CD8-positive, alpha-beta memory T cell (primary cell): ENCODE measurements around the gene PLCXD3. TPM values are rescaled to one million over a fixed set of nuclear protein-coding genes. Genes with fewer than 3 reads are reported as not detected.
A peak's percentile ranks its signal among the peaks of the same experiment; 100 is the strongest.

Experiments
- CTCF ChIA-PET: fragments of 350-600 bp; sonication (Branson Sonifier 250); formaldehyde crosslinking; loops from one replicate; lab custom pipeline; 2021; ENCODE audit warnings: antibody characterized with exemption; lab: Charles Lee
- POLR2A ChIA-PET: fragments of 350-600 bp; sonication (Branson Sonifier 250); formaldehyde crosslinking; loops from one replicate; lab custom pipeline; 2021; ENCODE audit warnings: antibody characterized with exemption; lab: Charles Lee
- DNase-seq, 5 donors: peaks; one replicate each; pipeline versions ENCODE4 v3.0.0 to v3.0.0-alpha.2; 2020 to 2022; ENCODE audit warnings: mixed read lengths in 1 of 5
- H3K27ac ChIP-seq: one replicate; pipeline ENCODE4 v1.7.0; 2013; ENCODE audit warnings: low read depth, mild to moderate bottlenecking, low read length, moderate library complexity
- H3K27me3 ChIP-seq: 2 replicates; pipeline ENCODE4 v1.7.0; 2013; ENCODE audit warnings: low read length, mild to moderate bottlenecking; ENCODE audit not compliant: insufficient read depth, poor library complexity, severe bottlenecking
- H3K36me3 ChIP-seq: 2 replicates; pipeline ENCODE4 v1.7.0; 2013; ENCODE audit warnings: mild to moderate bottlenecking, low read length, moderate library complexity; ENCODE audit not compliant: insufficient read depth
- H3K4me1 ChIP-seq: 2 replicates; pipeline ENCODE4 v1.7.0; 2013; ENCODE audit warnings: mild to moderate bottlenecking, low read length, moderate library complexity; ENCODE audit not compliant: insufficient read depth
- H3K4me3 ChIP-seq: 2 replicates; pipeline ENCODE4 v1.7.0; 2013; ENCODE audit warnings: mild to moderate bottlenecking, low read length
- H3K9me3 ChIP-seq: 2 replicates; pipeline ENCODE4 v1.7.0; 2013; ENCODE audit warnings: mild to moderate bottlenecking, low read length
- H3K27ac Mint-ChIP-seq, 8 donors: one replicate each; pipeline ENCODE4 v1.8.0; 2020 to 2021; ENCODE audit warnings: mixed read lengths in 8 of 8, mild to moderate bottlenecking in 6 of 8, inconsistent platforms in 3 of 8, moderate library complexity in 3 of 8
- H3K27me3 Mint-ChIP-seq, 2 donors: one replicate each; pipeline ENCODE4 v1.8.0; 2020 to 2021; ENCODE audit warnings: mixed read lengths in 2 of 2, mild to moderate bottlenecking in 1 of 2, moderate library complexity in 1 of 2
- H3K36me3 Mint-ChIP-seq, 3 donors: one replicate each; pipeline ENCODE4 v1.8.0; 2020 to 2021; ENCODE audit warnings: mixed read lengths in 3 of 3, inconsistent platforms in 1 of 3, mild to moderate bottlenecking in 1 of 3
- H3K4me1 Mint-ChIP-seq, 3 donors: one replicate each; pipeline ENCODE4 v1.8.0; 2020 to 2021; ENCODE audit warnings: mixed read lengths in 3 of 3, inconsistent platforms in 1 of 3, mild to moderate bottlenecking in 1 of 3
- H3K4me3 Mint-ChIP-seq, 7 donors: one replicate each; pipeline ENCODE4 v1.8.0; 2020 to 2021; ENCODE audit warnings: mixed read lengths in 7 of 7, mild to moderate bottlenecking in 6 of 7, moderate library complexity in 4 of 7, inconsistent platforms in 2 of 7
- H3K9me3 Mint-ChIP-seq, 5 donors: one replicate each; pipeline ENCODE4 v1.8.0; 2020 to 2022; ENCODE audit warnings: mixed read lengths in 5 of 5, mild to moderate bottlenecking in 3 of 5, moderate library complexity in 2 of 5, inconsistent platforms in 1 of 5
- polyA plus RNA-seq: library from polyadenylated mRNA; unstranded; fragments of 300-500 nt; fragmentation: Illumina TruSeq; gene quantifications from one replicate; pipeline ENCODE4 v1.2.3, GENCODE V29; 2021
- total RNA-seq, 2 experiments: library from RNA; stranded (reverse); gene quantifications; one replicate each; pipeline ENCODE4 v1.2.3, GENCODE V29; 2021

Gene PLCXD3
- total and polyA plus RNA-seq, 3 experiments from 2014 or later: not detected

- Mint-ChIP-seq H3K9me3 (peaks cover 0 to 5% (median 1%) of the 10 kb centered on the region in 5 donors), H3K4me1 (no peaks in the 10 kb centered on the region), H3K36me3 (no peaks in the 10 kb centered on the region), H3K4me3 (no peak overlapping the region), H3K27ac (no peak overlapping the region), H3K27me3 (no peaks in the 10 kb centered on the region)
- H3K27me3 ChIP-seq: no peaks in the 10 kb centered on the region
- CTCF ChIA-PET: no interaction called here
- H3K9me3 ChIP-seq: no peaks in the 10 kb centered on the region
- H3K4me3 ChIP-seq: no peak overlapping the region
- POLR2A ChIA-PET: no interaction called here
- DNase-seq: no peak
- no peaks in the 10 kb centered on the region for H3K4me1 ChIP-seq
- H3K27ac ChIP-seq: no peak overlapping the region
- H3K36me3 ChIP-seq: no peaks in the 10 kb centered on the region
Observed at GRCh38 chr5:41406424-41406823, 104.0 kb downstream of the PLCXD3 start.

GRCh38 chr5:41404757-41405156 is 105.6 kb downstream of the PLCXD3 start:
- no peak overlapping the region for H3K27ac Mint-ChIP-seq
- H3K27me3 Mint-ChIP-seq: no peaks in the 10 kb centered on the region
- H3K4me3 ChIP-seq: no peak overlapping the region
- no peaks in the 10 kb centered on the region for H3K4me1 ChIP-seq
- no peaks in the 10 kb centered on the region for H3K27me3 ChIP-seq
- no peaks in the 10 kb centered on the region for H3K4me1 Mint-ChIP-seq
- DNase-seq: no peak
- no peaks in the 10 kb centered on the region for H3K9me3 ChIP-seq
- no peak overlapping the region for H3K27ac ChIP-seq
- H3K36me3 Mint-ChIP-seq: no peaks in the 10 kb centered on the region
- H3K36me3 ChIP-seq: no peaks in the 10 kb centered on the region
- ChIA-PET POLR2A (no interaction called here), CTCF (no interaction called here)
- no peak overlapping the region for H3K4me3 Mint-ChIP-seq
- H3K9me3 Mint-ChIP-seq: peaks cover 1 to 6% (median 3%) of the 10 kb centered on the region in 5 donors

GRCh38 chr5:41403846-41404245 is 106.6 kb downstream of the PLCXD3 start:
- CTCF ChIA-PET: no interaction called here
- no peaks in the 10 kb centered on the region for H3K36me3 Mint-ChIP-seq
- Histone ChIP-seq H3K36me3 (no peaks in the 10 kb centered on the region), H3K9me3 (no peaks in the 10 kb centered on the region), H3K27me3 (no peaks in the 10 kb centered on the region), H3K4me1 (no peaks in the 10 kb centered on the region), H3K4me3 (no peak overlapping the region), H3K27ac (no peak overlapping the region)
- no peak overlapping the region for H3K27ac Mint-ChIP-seq
- peaks cover 1 to 13% (median 8%) of the 10 kb centered on the region in 5 donors for H3K9me3 Mint-ChIP-seq
- H3K27me3 Mint-ChIP-seq: no peaks in the 10 kb centered on the region
- POLR2A ChIA-PET: no interaction called here
- H3K4me3 Mint-ChIP-seq: no peak overlapping the region
- no peaks in the 10 kb centered on the region for H3K4me1 Mint-ChIP-seq
- no peak for DNase-seq

- DNase-seq: no peak
- ChIA-PET POLR2A (no interaction called here), CTCF (no interaction called here)
- no peak overlapping the region for H3K27ac ChIP-seq
- no peaks in the 10 kb centered on the region for H3K27me3 ChIP-seq
- Mint-ChIP-seq H3K27me3 (peaks cover 0 to 2% of the 10 kb centered on the region in 2 donors), H3K4me1 (no peaks in the 10 kb centered on the region), H3K27ac (no peak overlapping the region), H3K9me3 (peaks cover 10 to 18% (median 14%) of the 10 kb centered on the region in 5 donors), H3K4me3 (no peak overlapping the region), H3K36me3 (no peaks in the 10 kb centered on the region)
- no peaks in the 10 kb centered on the region for H3K4me1 ChIP-seq
- no peaks in the 10 kb centered on the region for H3K9me3 ChIP-seq
- no peak overlapping the region for H3K4me3 ChIP-seq
- no peaks in the 10 kb centered on the region for H3K36me3 ChIP-seq
Observed at GRCh38 chr5:41402845-41403244, 107.6 kb downstream of the PLCXD3 start.

- Histone ChIP-seq H3K9me3 (no peaks in the 10 kb centered on the region), H3K4me1 (no peaks in the 10 kb centered on the region), H3K4me3 (no peak overlapping the region), H3K36me3 (no peaks in the 10 kb centered on the region), H3K27ac (no peak overlapping the region), H3K27me3 (no peaks in the 10 kb centered on the region)
- Mint-ChIP-seq H3K9me3 (peaks cover 8 to 27% (median 20%) of the 10 kb centered on the region in 5 donors), H3K27me3 (peaks cover 0 to 2% of the 10 kb centered on the region in 2 donors), H3K4me3 (no peak overlapping the region), H3K36me3 (no peaks in the 10 kb centered on the region), H3K4me1 (no peaks in the 10 kb centered on the region), H3K27ac (no peak overlapping the region)
- CTCF ChIA-PET: no interaction called here
- DNase-seq: no peak
- POLR2A ChIA-PET: no interaction called here
Observed at GRCh38 chr5:41399839-41400238, 110.6 kb downstream of the PLCXD3 start.

- ChIA-PET CTCF (no interaction called here), POLR2A (no interaction called here)
- DNase-seq: no peak
- H3K27me3 Mint-ChIP-seq: no peaks in the 10 kb centered on the region
- H3K4me3 Mint-ChIP-seq: no peak overlapping the region
- no peaks in the 10 kb centered on the region for H3K36me3 Mint-ChIP-seq
- H3K4me3 ChIP-seq: no peak overlapping the region
- H3K27me3 ChIP-seq: no peaks in the 10 kb centered on the region
- H3K9me3 ChIP-seq: no peaks in the 10 kb centered on the region
- H3K27ac Mint-ChIP-seq: peak overlapping the region in 1 of 8 donors; percentile 65
- H3K9me3 Mint-ChIP-seq: peaks cover 5 to 16% (median 9%) of the 10 kb centered on the region in 5 donors
- no peaks in the 10 kb centered on the region for H3K4me1 ChIP-seq
- H3K27ac ChIP-seq: no peak overlapping the region
- H3K36me3 ChIP-seq: no peaks in the 10 kb centered on the region
- H3K4me1 Mint-ChIP-seq: no peaks in the 10 kb centered on the region
Observed at GRCh38 chr5:41392016-41392415, 118.4 kb downstream of the PLCXD3 start.

- Mint-ChIP-seq H3K4me1 (no peaks in the 10 kb centered on the region), H3K36me3 (no peaks in the 10 kb centered on the region), H3K4me3 (no peak overlapping the region), H3K9me3 (peaks cover 0 to 5% (median 3%) of the 10 kb centered on the region in 5 donors), H3K27me3 (peaks cover 0 to 2% of the 10 kb centered on the region in 2 donors), H3K27ac (no peak overlapping the region)
- Histone ChIP-seq H3K9me3 (no peaks in the 10 kb centered on the region), H3K27me3 (no peaks in the 10 kb centered on the region), H3K27ac (no peak overlapping the region), H3K36me3 (no peaks in the 10 kb centered on the region), H3K4me1 (no peaks in the 10 kb centered on the region), H3K4me3 (no peak overlapping the region)
- POLR2A ChIA-PET: no interaction called here
- CTCF ChIA-PET: no interaction called here
- no peak for DNase-seq
Observed at GRCh38 chr5:41374631-41375030, 135.8 kb downstream of the PLCXD3 start.

- Histone ChIP-seq H3K9me3 (no peaks in the 10 kb centered on the region), H3K4me1 (no peaks in the 10 kb centered on the region), H3K4me3 (no peak overlapping the region), H3K27ac (no peak overlapping the region), H3K36me3 (no peaks in the 10 kb centered on the region), H3K27me3 (no peaks in the 10 kb centered on the region)
- Mint-ChIP-seq H3K4me1 (no peaks in the 10 kb centered on the region), H3K36me3 (no peaks in the 10 kb centered on the region), H3K27ac (no peak overlapping the region), H3K27me3 (peaks cover 0 to 2% of the 10 kb centered on the region in 2 donors), H3K4me3 (no peak overlapping the region), H3K9me3 (peaks cover 0 to 5% (median 2%) of the 10 kb centered on the region in 5 donors)
- no peak for DNase-seq
- POLR2A ChIA-PET: no interaction called here
- CTCF ChIA-PET: no interaction called here
Observed at GRCh38 chr5:41373230-41373629, 137.2 kb downstream of the PLCXD3 start.

- Mint-ChIP-seq H3K4me1 (no peaks in the 10 kb centered on the region), H3K27ac (no peak overlapping the region), H3K9me3 (peaks cover 0 to 5% (median 4%) of the 10 kb centered on the region in 5 donors), H3K27me3 (peaks cover 0 to 2% of the 10 kb centered on the region in 2 donors), H3K4me3 (no peak overlapping the region), H3K36me3 (no peaks in the 10 kb centered on the region)
- H3K36me3 ChIP-seq: no peaks in the 10 kb centered on the region
- H3K4me1 ChIP-seq: no peaks in the 10 kb centered on the region
- no peak overlapping the region for H3K4me3 ChIP-seq
- no peak for DNase-seq
- H3K27ac ChIP-seq: no peak overlapping the region
- ChIA-PET POLR2A (no interaction called here), CTCF (no interaction called here)
- no peaks in the 10 kb centered on the region for H3K9me3 ChIP-seq
- H3K27me3 ChIP-seq: no peaks in the 10 kb centered on the region
Observed at GRCh38 chr5:41371738-41372137, 138.7 kb downstream of the PLCXD3 start.
